ENCODE results near the gene KSR2.

KSR2 gene

GRCh38 chr12:117977373-117977772 is 8.6 kb upstream of the KSR2 start:
- TF ChIP-seq EZH2phosphoT487 (IDR thresholded peaks at IDR 0.05; ENCODE audit: low read depth): no peak
- no peak for TF ChIP-seq CTCF (IDR thresholded peaks at IDR 0.05; ENCODE audit: low read depth, low read length)
- no peaks in the 10 kb centered on the region for H3K36me3 ChIP-seq (replicated peaks; ENCODE audit: low read depth, low read length)
- H3K27ac ChIP-seq (ENCODE audit: low read length): no peak overlapping the region
- H3K4me2 ChIP-seq (ENCODE audit: low read length): no peak overlapping the region
- no peak overlapping the region for H3K9ac ChIP-seq (ENCODE audit: low read length)
- H2AFZ ChIP-seq (ENCODE audit: low read depth, low read length): no peak overlapping the region
- no peaks in the 10 kb centered on the region for H3K79me2 ChIP-seq (ENCODE audit: low read length)
- H3K9me3 ChIP-seq (ENCODE audit: insufficient read depth, low read length): no peaks in the 10 kb centered on the region
- H3K27me3 ChIP-seq (ENCODE audit: low read depth, low read length): peaks cover 15% of the 10 kb centered on the region; the same call in 1 of the 2 replicates
- no peaks in the 10 kb centered on the region for H4K20me1 ChIP-seq (ENCODE audit: insufficient read depth, low read length)
- no peaks in the 10 kb centered on the region for H3K4me1 ChIP-seq (ENCODE audit: low read length)
- no peak overlapping the region for H3K4me3 ChIP-seq (ENCODE audit: low read length)

- no peak overlapping the region for H3K4me3 ChIP-seq (ENCODE audit: low read length)
- H3K9me3 ChIP-seq (ENCODE audit: insufficient read depth, low read length): no peaks in the 10 kb centered on the region
- H3K79me2 ChIP-seq (ENCODE audit: low read length): no peaks in the 10 kb centered on the region
- H3K27me3 ChIP-seq (ENCODE audit: low read depth, low read length): peaks cover 11% of the 10 kb centered on the region
- H3K36me3 ChIP-seq (replicated peaks; ENCODE audit: low read depth, low read length): no peaks in the 10 kb centered on the region
- no peaks in the 10 kb centered on the region for H4K20me1 ChIP-seq (ENCODE audit: insufficient read depth, low read length)
- H3K9ac ChIP-seq (ENCODE audit: low read length): no peak overlapping the region
- H2AFZ ChIP-seq (ENCODE audit: low read depth, low read length): no peak overlapping the region
- H3K4me2 ChIP-seq (ENCODE audit: low read length): no peak overlapping the region
- no peaks in the 10 kb centered on the region for H3K4me1 ChIP-seq (ENCODE audit: low read length)
- H3K27ac ChIP-seq (ENCODE audit: low read length): no peak overlapping the region
- TF ChIP-seq CTCF (IDR thresholded peaks at IDR 0.05; ENCODE audit: low read depth, low read length) (no peak), EZH2phosphoT487 (IDR thresholded peaks at IDR 0.05; ENCODE audit: low read depth) (no peak)
These were observed 6.2 kb upstream of the KSR2 start for GRCh38 chr12:117975006-117975405.

GRCh38 chr12:117972301-117972700 is 3.5 kb upstream of the KSR2 start:
- no peaks in the 10 kb centered on the region for H4K20me1 ChIP-seq (ENCODE audit: insufficient read depth, low read length)
- no peak overlapping the region for H3K4me2 ChIP-seq (ENCODE audit: low read length)
- H3K4me1 ChIP-seq (ENCODE audit: low read length): no peaks in the 10 kb centered on the region
- no peak for TF ChIP-seq EZH2phosphoT487 (IDR thresholded peaks at IDR 0.05; ENCODE audit: low read depth)
- no peak for TF ChIP-seq CTCF (IDR thresholded peaks at IDR 0.05; ENCODE audit: low read depth, low read length)
- no peak overlapping the region for H3K9ac ChIP-seq (ENCODE audit: low read length)
- H3K4me3 ChIP-seq (ENCODE audit: low read length): no peak overlapping the region
- no peaks in the 10 kb centered on the region for H3K36me3 ChIP-seq (replicated peaks; ENCODE audit: low read depth, low read length)
- no peaks in the 10 kb centered on the region for H3K9me3 ChIP-seq (ENCODE audit: insufficient read depth, low read length)
- H3K27ac ChIP-seq (ENCODE audit: low read length): no peak overlapping the region
- H2AFZ ChIP-seq (ENCODE audit: low read depth, low read length): no peak overlapping the region
- no peaks in the 10 kb centered on the region for H3K79me2 ChIP-seq (ENCODE audit: low read length)
- H3K27me3 ChIP-seq (ENCODE audit: low read depth, low read length): peaks cover 28% of the 10 kb centered on the region

- no peak overlapping the region for H3K4me2 ChIP-seq (ENCODE audit: low read length)
- H3K27me3 ChIP-seq (ENCODE audit: low read depth, low read length): peaks cover 46% of the 10 kb centered on the region
- H3K36me3 ChIP-seq (replicated peaks; ENCODE audit: low read depth, low read length): no peaks in the 10 kb centered on the region
- H3K27ac ChIP-seq (ENCODE audit: low read length): no peak overlapping the region
- no peak overlapping the region for H3K9ac ChIP-seq (ENCODE audit: low read length)
- no peaks in the 10 kb centered on the region for H3K79me2 ChIP-seq (ENCODE audit: low read length)
- H3K4me3 ChIP-seq (ENCODE audit: low read length): no peak overlapping the region
- TF ChIP-seq EZH2phosphoT487 (IDR thresholded peaks at IDR 0.05; ENCODE audit: low read depth): no peak
- no peak for TF ChIP-seq CTCF (IDR thresholded peaks at IDR 0.05; ENCODE audit: low read depth, low read length)
- no peaks in the 10 kb centered on the region for H3K9me3 ChIP-seq (ENCODE audit: insufficient read depth, low read length)
- no peak overlapping the region for H2AFZ ChIP-seq (ENCODE audit: low read depth, low read length)
- no peaks in the 10 kb centered on the region for H3K4me1 ChIP-seq (ENCODE audit: low read length)
- H4K20me1 ChIP-seq (ENCODE audit: insufficient read depth, low read length): no peaks in the 10 kb centered on the region
These were observed 1.5 kb upstream of the KSR2 start for GRCh38 chr12:117970334-117970733.

Data from OCI-LY3 (cell line).